AG09309 (cell line): ENCODE measurements around the gene CCDC63.
A peak's percentile ranks its signal among the peaks of the same experiment; 100 is the strongest.

Experiments
- DNase-seq: peaks from one replicate; pipeline ENCODE4 v3.0.0-alpha.2; 2010; ENCODE audit warnings: low read depth
- H3K4me3 ChIP-seq: 2 replicates; pipeline ENCODE4 v1.5.1; 2011; ENCODE audit warnings: mild to moderate bottlenecking, low read depth, low read length, moderate library complexity; ENCODE audit not compliant: control insufficient read depth
- CTCF ChIP-seq: IDR thresholded peaks from 2 replicates; pipeline ENCODE4 v1.5.1; 2011; ENCODE audit warnings: mild to moderate bottlenecking, low read depth, low read length, inconsistent platforms; ENCODE audit not compliant: insufficient read depth, control insufficient read depth; ENCODE audit errors: missing control alignments

The CCDC63 gene

GRCh38 chr12:110846615-110847566 is at the start of gene CCDC63:
Gene CCDC63 (plus strand): TSS chr12:110846987. CDS start chr12:110852955, 5,968 bp downstream.
- TF ChIP-seq CTCF: peak; percentile 45
- H3K4me3 ChIP-seq: no peak within 1 kb of the TSS; the same call in 1 of the 2 replicates
- no peak for DNase-seq

GRCh38 chr12:110798461-110798860 is 48.3 kb upstream of the CCDC63 start:
- TF ChIP-seq CTCF: no peak
- no peak for DNase-seq
- no peak overlapping the region for H3K4me3 ChIP-seq

GRCh38 chr12:110802489-110802888 is 44.3 kb upstream of the CCDC63 start:
- H3K4me3 ChIP-seq: no peak overlapping the region
- no peak for TF ChIP-seq CTCF
- no peak for DNase-seq

- no peak overlapping the region for H3K4me3 ChIP-seq
- DNase-seq: no peak
- no peak for TF ChIP-seq CTCF
Observed at GRCh38 chr12:110804406-110804805, 42.4 kb upstream of the CCDC63 start.

- no peak overlapping the region for H3K4me3 ChIP-seq
- TF ChIP-seq CTCF: no peak
- DNase-seq: no peak
Observed at GRCh38 chr12:110807640-110808039, 39.1 kb upstream of the CCDC63 start.

- H3K4me3 ChIP-seq: no peak overlapping the region
- no peak for TF ChIP-seq CTCF
- DNase-seq: no peak
Observed at GRCh38 chr12:110809149-110809548, 37.6 kb upstream of the CCDC63 start.

GRCh38 chr12:110811972-110812371 is 34.8 kb upstream of the CCDC63 start:
- TF ChIP-seq CTCF: no peak
- DNase-seq: no peak
- H3K4me3 ChIP-seq: no peak overlapping the region
